HG02970 (cell line): ENCODE results near the gene PNPLA2.

Experiments
- ATAC-seq: cut with Tn5 transposase; IDR thresholded peaks from one replicate; pipeline ENCODE4 v1.9.1; 2021; ENCODE audit warnings: mild to moderate bottlenecking, moderate library complexity, moderate number of reproducible peaks; ENCODE audit not compliant: unreplicated experiment, low FRiP score

Gene PNPLA2

GRCh38 chr11:828506-829175 is 9.9 kb downstream of the PNPLA2 start:
- no peak for ATAC-seq

- ATAC-seq, result no peak
Observed at GRCh38 chr11:829176-829846, 10.6 kb downstream of the PNPLA2 start.

- ATAC-seq, result no peak
Observed at GRCh38 chr11:829847-830294, 11.2 kb downstream of the PNPLA2 start.

GRCh38 chr11:830295-831117 is 11.8 kb downstream of the PNPLA2 start:
- ATAC-seq, result no peak

GRCh38 chr11:831118-831864 is 12.6 kb downstream of the PNPLA2 start:
- ATAC-seq, result no peak

GRCh38 chr11:831961-832528 is 13.3 kb downstream of the PNPLA2 start:
- no peak for ATAC-seq

GRCh38 chr11:832529-833113 is 13.9 kb downstream of the PNPLA2 start, which contains the start of gene CD151:
CD151 (plus strand) TSS chr11:832952; CDS start chr11:836070, 3,118 bp downstream.
- ATAC-seq, result no peak

- no peak for ATAC-seq
Observed at GRCh38 chr11:833114-833791, 14.5 kb downstream of the PNPLA2 start.

- ATAC-seq, result no peak
Observed at GRCh38 chr11:833849-834311, 15.2 kb downstream of the PNPLA2 start.

DNA sequence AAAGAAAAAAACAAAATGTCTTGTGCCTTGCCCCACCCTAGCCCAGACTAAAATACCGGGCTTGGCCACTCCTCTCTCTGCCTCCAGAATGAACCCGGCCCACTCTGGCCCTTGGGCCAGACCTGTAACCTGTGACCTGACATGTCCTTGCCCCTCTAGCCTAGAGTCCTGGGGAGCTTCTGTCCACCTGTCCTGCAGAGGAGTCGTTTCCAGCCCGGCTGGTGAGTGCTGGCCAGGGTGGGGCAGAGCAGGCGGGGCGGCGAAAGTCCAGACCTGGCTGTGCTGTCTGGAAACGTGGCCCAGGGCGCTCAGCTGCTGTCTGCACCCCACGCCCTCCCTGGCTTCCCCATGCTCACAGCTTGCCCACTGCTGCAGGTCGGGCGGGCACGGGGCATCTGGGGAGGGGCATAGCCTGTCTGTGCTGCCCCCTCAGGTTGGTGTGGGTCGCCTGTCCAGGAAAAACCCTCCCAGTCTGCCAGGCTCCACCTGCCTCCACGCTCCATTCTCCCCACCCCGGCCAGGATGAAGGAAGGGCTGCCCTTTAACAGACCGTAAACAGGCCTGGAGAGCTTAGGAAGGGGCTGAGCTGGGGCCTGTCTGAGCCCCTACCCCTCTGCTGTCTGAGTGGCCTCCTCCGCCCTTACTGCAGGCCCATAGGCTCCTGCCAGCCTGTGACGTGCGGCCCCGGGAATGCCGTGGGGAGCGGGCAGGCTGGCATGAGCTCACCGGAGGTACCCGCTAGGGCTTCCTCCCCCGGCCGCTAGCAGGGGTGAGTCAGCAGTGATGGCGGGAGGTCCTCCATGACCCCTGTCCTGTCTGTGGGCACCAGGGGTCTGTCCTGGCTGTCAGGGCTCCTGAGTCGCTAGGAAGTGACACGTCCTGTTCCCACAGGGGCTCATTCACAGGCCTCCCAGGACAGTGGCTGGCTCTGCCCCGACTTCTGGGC is 15.9 kb downstream of the PNPLA2 start:
- ATAC-seq, result no peak

GRCh38 chr11:836274-836673 is 17.6 kb downstream of the PNPLA2 start:
- ATAC-seq, result no peak

DNA sequence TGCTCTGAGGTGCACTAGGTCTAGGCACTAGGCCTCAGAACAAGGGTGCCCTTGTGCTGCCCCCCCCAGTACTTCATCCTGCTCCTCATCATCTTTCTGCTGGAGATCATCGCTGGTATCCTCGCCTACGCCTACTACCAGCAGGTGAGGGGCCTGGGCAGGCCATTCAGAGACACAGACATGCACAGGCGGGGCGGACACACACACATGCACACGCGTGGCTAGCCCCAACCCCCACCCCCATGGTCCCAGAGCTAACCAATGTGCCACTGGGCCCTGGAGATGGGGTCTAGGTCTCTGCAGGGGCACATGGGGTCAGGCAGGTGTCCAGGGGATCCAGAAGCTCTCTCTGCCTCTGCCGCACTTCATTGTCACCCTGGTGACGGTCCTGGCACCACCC is 18.0 kb downstream of the PNPLA2 start:
- no peak for ATAC-seq

DNA sequence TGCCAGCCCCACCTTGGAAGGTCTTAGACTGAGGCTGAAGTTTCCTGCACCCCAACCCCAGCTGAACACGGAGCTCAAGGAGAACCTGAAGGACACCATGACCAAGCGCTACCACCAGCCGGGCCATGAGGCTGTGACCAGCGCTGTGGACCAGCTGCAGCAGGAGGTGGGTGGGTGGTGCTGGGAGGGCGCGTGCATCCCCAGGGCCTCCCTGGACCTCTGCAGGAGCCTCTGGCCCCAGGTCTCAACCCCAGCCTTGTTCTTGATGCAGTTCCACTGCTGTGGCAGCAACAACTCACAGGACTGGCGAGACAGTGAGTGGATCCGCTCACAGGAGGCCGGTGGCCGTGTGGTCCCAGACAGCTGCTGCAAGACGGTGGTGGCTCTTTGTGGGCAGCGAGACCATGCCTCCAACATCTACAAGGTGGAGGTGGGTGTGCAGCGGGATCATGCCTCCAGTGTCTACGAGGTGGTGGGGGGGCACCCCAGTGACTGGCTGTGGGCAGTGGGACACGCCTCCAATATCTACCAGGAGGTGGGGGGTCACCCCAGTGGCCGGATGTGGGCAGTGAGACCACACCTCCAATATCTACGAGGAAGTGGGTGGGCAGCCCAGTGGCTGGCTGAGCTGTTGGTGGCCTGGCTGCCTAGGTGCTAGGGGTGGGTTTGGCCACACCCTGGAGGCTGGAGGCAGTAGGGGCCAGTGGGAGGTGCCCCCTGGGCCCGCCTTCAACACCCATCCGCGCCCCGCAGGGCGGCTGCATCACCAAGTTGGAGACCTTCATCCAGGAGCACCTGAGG is 18.7 kb downstream of the PNPLA2 start:
- ATAC-seq, result no peak

DNA sequence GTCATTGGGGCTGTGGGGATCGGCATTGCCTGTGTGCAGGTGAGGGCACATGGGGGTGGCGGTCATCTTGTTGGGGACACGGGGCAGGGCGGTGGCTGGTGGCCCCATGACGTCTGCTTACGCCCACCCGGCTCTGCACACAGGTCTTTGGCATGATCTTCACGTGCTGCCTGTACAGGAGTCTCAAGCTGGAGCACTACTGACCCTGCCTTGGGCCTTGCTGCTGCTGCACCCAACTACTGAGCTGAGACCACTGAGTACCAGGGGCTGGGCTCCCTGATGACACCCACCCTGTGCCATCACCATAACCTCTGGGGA is 19.2 kb downstream of the PNPLA2 start:
- no peak for ATAC-seq

- no peak for ATAC-seq
Observed at GRCh38 chr11:838441-839279, 19.9 kb downstream of the PNPLA2 start.

- no peak for ATAC-seq
Observed at GRCh38 chr11:839280-839623, 20.5 kb downstream of the PNPLA2 start.
